Naive thymus-derived CD8-positive, alpha-beta T cell (primary cell): ENCODE results near the gene PPP1R12A. TPM values are rescaled to one million over a fixed set of nuclear protein-coding genes. Genes with fewer than 3 reads are reported as not detected.
"Not testable (repeated sequence)": the region's sequence is repeated elsewhere in the genome, so short reads cannot be mapped to it uniquely, and the experiment has no call there.

Source experiments
- ATAC-seq, 2 donors: fragments of 150-1000 bp; cut with Tn5 transposase in 1 of 2; sonication (Bioruptor Pico), chemical (Tn5 transposase) in 1 of 2; 1 replicate in 1 of 2; 2 replicates in 1 of 2; pipeline ENCODE4 v1.10.0; 2021; ENCODE audit warnings: mild to moderate bottlenecking in 2 of 2, moderate library complexity in 2 of 2
- POLR2A ChIA-PET: fragments of 350-600 bp; sonication (Branson Sonifier 250); formaldehyde crosslinking; loops from one replicate; lab custom pipeline; 2021; ENCODE audit warnings: antibody characterized with exemption; lab: Charles Lee
- DNase-seq, 10 donors: peaks; one replicate each; pipeline versions ENCODE4 v3.0.0 to v3.0.0-alpha.2; 2020 to 2022
- H3K27ac Mint-ChIP-seq, 10 donors: one replicate each; pipeline ENCODE4 v1.8.0; 2020 to 2022; ENCODE audit warnings: mild to moderate bottlenecking in 10 of 10, mixed read lengths in 10 of 10, moderate library complexity in 4 of 10, inconsistent platforms in 1 of 10
- H3K27me3 Mint-ChIP-seq, 5 donors: one replicate each; pipeline ENCODE4 v1.8.0; 2021 to 2022; ENCODE audit warnings: mixed read lengths in 5 of 5
- H3K36me3 Mint-ChIP-seq, 3 donors: one replicate each; pipeline ENCODE4 v1.8.0; 2020 to 2022; ENCODE audit warnings: mixed read lengths in 3 of 3, mild to moderate bottlenecking in 2 of 3, inconsistent platforms in 1 of 3
- H3K4me1 Mint-ChIP-seq, 4 donors: one replicate each; pipeline ENCODE4 v1.8.0; 2021 to 2022; ENCODE audit warnings: mixed read lengths in 4 of 4
- H3K4me3 Mint-ChIP-seq, 10 donors: one replicate each; pipeline ENCODE4 v1.8.0; 2020 to 2022; ENCODE audit warnings: mild to moderate bottlenecking in 10 of 10, mixed read lengths in 10 of 10, moderate library complexity in 6 of 10, inconsistent platforms in 1 of 10
- H3K9me3 Mint-ChIP-seq, 9 donors: one replicate each; pipeline ENCODE4 v1.8.0; 2020 to 2022; ENCODE audit warnings: mixed read lengths in 9 of 9, mild to moderate bottlenecking in 3 of 9, inconsistent platforms in 1 of 9, moderate library complexity in 1 of 9
- polyA plus RNA-seq, 3 donors: library from polyadenylated mRNA; unstranded; fragments of 300-500 nt; fragmentation: Illumina TruSeq; gene quantifications; one replicate each; pipeline ENCODE4 v1.2.3, GENCODE V29; 2021
- total RNA-seq, 8 experiments: library from RNA in 2 of 8; stranded (reverse) in 2 of 8; gene quantifications; one replicate each; pipeline ENCODE4 v1.2.3 and lab custom pipeline; 2021 to 2026

Gene PPP1R12A
- total and polyA plus RNA-seq, 5 experiments from 2014 or later = 75.4 to 133 (median 84.9) TPM

GRCh38 chr12:79955561-79955960 is 20.7 kb upstream of the PPP1R12A start:
- Mint-ChIP-seq H3K36me3 (peaks cover 0 to 18% (median 11%) of the 10 kb centered on the region in 3 donors), H3K27me3 (peaks cover 2 to 13% (median 11%) of the 10 kb centered on the region in 5 donors), H3K9me3 (peaks cover 9 to 23% (median 16%) of the 10 kb centered on the region in 9 donors), H3K4me3 (no peak overlapping the region), H3K4me1 (peaks cover 2 to 6% (median 3%) of the 10 kb centered on the region in 4 donors), H3K27ac (no peak overlapping the region)
- ATAC-seq (no peak), DNase-seq (no peak)
- POLR2A ChIA-PET = no interaction called here

GRCh38 chr12:79954037-79954610 is 19.2 kb upstream of the PPP1R12A start:
- Mint-ChIP-seq H3K36me3 (peaks cover 0 to 18% (median 11%) of the 10 kb centered on the region in 3 donors), H3K27me3 (peaks cover 0 to 14% (median 8%) of the 10 kb centered on the region in 5 donors), H3K4me3 (no peak overlapping the region), H3K27ac (peak overlapping the region in 2 of 10 donors; percentile 31 to 39), H3K4me1 (peaks cover 2 to 6% (median 3%) of the 10 kb centered on the region in 4 donors), H3K9me3 (peaks cover 9 to 23% (median 16%) of the 10 kb centered on the region in 9 donors)
- POLR2A ChIA-PET = no interaction called here
- ATAC-seq (no peak), DNase-seq (peak in 1 of 10 donors; percentile 4)

GRCh38 chr12:79949098-79949497 is 14.2 kb upstream of the PPP1R12A start:
- Mint-ChIP-seq H3K4me3 (no peak overlapping the region), H3K36me3 (peaks cover 0 to 5% (median 4%) of the 10 kb centered on the region in 3 donors), H3K27me3 (peaks cover 0 to 12% (median 7%) of the 10 kb centered on the region in 5 donors), H3K9me3 (peaks cover 0 to 6% (median 3%) of the 10 kb centered on the region in 9 donors), H3K27ac (peak overlapping the region in 1 of 10 donors; percentile 53), H3K4me1 (peaks cover 1 to 3% (median 2%) of the 10 kb centered on the region in 4 donors)
- POLR2A ChIA-PET = no interaction called here
- ATAC-seq = no peak
- DNase-seq = no peak

GRCh38 chr12:79945433-79945832 is 10.5 kb upstream of the PPP1R12A start:
- H3K27ac Mint-ChIP-seq = no peak overlapping the region

GRCh38 chr12:79944565-79944964 is 9.7 kb upstream of the PPP1R12A start:
- POLR2A ChIA-PET = no interaction called here
- peak overlapping the region in 1 of 10 donors; percentile 45 for H3K27ac Mint-ChIP-seq

More at GRCh38 chr12:79945433-79945832, 10.5 kb upstream of the PPP1R12A start:
- POLR2A ChIA-PET = interaction anchor here (0.7 kb wide), 1 partner anchor 103 kb away, joined by 3 read pairs; no protein-coding TSS in a partner anchor
- H3K4me1 Mint-ChIP-seq = no peaks in the 10 kb centered on the region
- peaks cover 0 to 5% (median 0%) of the 10 kb centered on the region in 5 donors for H3K27me3 Mint-ChIP-seq
- peaks cover 0 to 6% (median 0%) of the 10 kb centered on the region in 3 donors for H3K36me3 Mint-ChIP-seq
- no peaks in the 10 kb centered on the region for H3K9me3 Mint-ChIP-seq
- no peak for DNase-seq
- H3K4me3 Mint-ChIP-seq = no peak overlapping the region
- ATAC-seq = no peak

GRCh38 chr12:79942846-79943245 is 7.9 kb upstream of the PPP1R12A start:
- DNase-seq, H3K4me3 Mint-ChIP-seq, H3K9me3 Mint-ChIP-seq, H3K27me3 Mint-ChIP-seq, ATAC-seq, POLR2A ChIA-PET, H3K4me1 Mint-ChIP-seq, H3K27ac Mint-ChIP-seq, H3K36me3 Mint-ChIP-seq: not testable (repeated sequence)

More at GRCh38 chr12:79944565-79944964, 9.7 kb upstream of the PPP1R12A start:
- H3K4me1 Mint-ChIP-seq = no peaks in the 10 kb centered on the region
- peaks cover 0 to 6% (median 0%) of the 10 kb centered on the region in 3 donors for H3K36me3 Mint-ChIP-seq
- H3K27me3 Mint-ChIP-seq = peaks cover 0 to 5% (median 0%) of the 10 kb centered on the region in 5 donors
- DNase-seq = no peak
- ATAC-seq = no peak
- no peaks in the 10 kb centered on the region for H3K9me3 Mint-ChIP-seq
- no peak overlapping the region for H3K4me3 Mint-ChIP-seq

GRCh38 chr12:79939728-79940310 is 4.9 kb upstream of the PPP1R12A start:
- H3K4me3 Mint-ChIP-seq = no peak overlapping the region
- no peaks in the 10 kb centered on the region for H3K9me3 Mint-ChIP-seq
- POLR2A ChIA-PET = no interaction called here
- H3K27ac Mint-ChIP-seq = no peak overlapping the region
- ATAC-seq (no peak), DNase-seq (no peak)
- no peaks in the 10 kb centered on the region for H3K27me3 Mint-ChIP-seq
- peaks cover 7 to 21% (median 16%) of the 10 kb centered on the region in 4 donors for H3K4me1 Mint-ChIP-seq
- H3K36me3 Mint-ChIP-seq = peaks cover 0 to 6% (median 0%) of the 10 kb centered on the region in 3 donors

GRCh38 chr12:79938843-79939242 is 3.9 kb upstream of the PPP1R12A start:
- no peak overlapping the region for H3K4me3 Mint-ChIP-seq
- ATAC-seq (no peak), DNase-seq (no peak)

GRCh38 chr12:79936670-79937069 is 1.8 kb upstream of the PPP1R12A start:
- Mint-ChIP-seq H3K27ac (no peak overlapping the region), H3K36me3 (no peaks in the 10 kb centered on the region), H3K9me3 (no peaks in the 10 kb centered on the region), H3K4me1 (peaks cover 23 to 50% (median 38%) of the 10 kb centered on the region in 4 donors), H3K4me3 (peak overlapping the region in 3 of 10 donors; percentile 20 to 96 (median 83)), H3K27me3 (no peaks in the 10 kb centered on the region)
- ATAC-seq = no peak
- POLR2A ChIA-PET = interaction anchor here (0.9 kb wide), 1 partner anchor 57 kb away, joined by 3 read pairs; no protein-coding TSS in a partner anchor
- no peak for DNase-seq

More at GRCh38 chr12:79938843-79939242, 3.9 kb upstream of the PPP1R12A start:
- POLR2A ChIA-PET = no interaction called here
- no peaks in the 10 kb centered on the region for H3K36me3 Mint-ChIP-seq
- no peaks in the 10 kb centered on the region for H3K9me3 Mint-ChIP-seq
- no peak overlapping the region for H3K27ac Mint-ChIP-seq
- no peaks in the 10 kb centered on the region for H3K27me3 Mint-ChIP-seq
- peaks cover 12 to 29% (median 18%) of the 10 kb centered on the region in 4 donors for H3K4me1 Mint-ChIP-seq

GRCh38 chr12:79935624-79936345 is 888 bp upstream of the PPP1R12A start:
- no peak for DNase-seq

GRCh38 chr12:79934281-79935020 is 446 bp downstream of the PPP1R12A start:
- Mint-ChIP-seq H3K27me3 (no peaks in the 10 kb centered on the region), H3K9me3 (no peaks in the 10 kb centered on the region), H3K27ac (peak overlapping the region; percentile 82 to 100 (median 98)), H3K4me1 (peaks cover 30 to 66% (median 51%) of the 10 kb centered on the region in 4 donors), H3K36me3 (no peaks in the 10 kb centered on the region), H3K4me3 (peak overlapping the region; percentile 82 to 100 (median 94))
- ATAC-seq (peak; percentile 23 to 28), DNase-seq (peak in 8 of 10 donors; percentile 18 to 74 (median 36))
- POLR2A ChIA-PET = interaction anchor here (1.2 to 1.3 kb wide), 2 partner anchors 10 to 150 kb away, joined by 5 read pairs; no protein-coding TSS in a partner anchor

More at GRCh38 chr12:79935624-79936345, 888 bp upstream of the PPP1R12A start:
- Mint-ChIP-seq H3K4me3 (peak overlapping the region; percentile 82 to 100 (median 94)), H3K27me3 (no peaks in the 10 kb centered on the region), H3K36me3 (no peaks in the 10 kb centered on the region), H3K4me1 (peaks cover 23 to 55% (median 43%) of the 10 kb centered on the region in 4 donors), H3K27ac (peak overlapping the region; percentile 82 to 100 (median 98)), H3K9me3 (no peaks in the 10 kb centered on the region)
- POLR2A ChIA-PET = no interaction called here
- no peak for ATAC-seq
